HEK293 (cell line): Measurements from ENCODE around the gene FRMPD4.

ENCODE experiments used
- CTCF ChIA-PET: fragments of 350-600 bp; formaldehyde crosslinking; extraction: SDS; loops from one replicate; lab custom pipeline; 2021; ENCODE audit warnings: antibody characterized with exemption; lab: Yijun Ruan, JAX
- POLR2A ChIA-PET: fragments of 300-600 bp; formaldehyde crosslinking; extraction: SDS; loops from one replicate; lab custom pipeline; 2020; ENCODE audit warnings: antibody characterized with exemption, inconsistent platforms; lab: Yijun Ruan, JAX
- H3K27ac ChIP-seq: fragments of 200-500 bp; sonication (Bioruptor generic); 2 replicates; pipeline ENCODE4 v1.5.1; 2014; ENCODE audit warnings: low read depth, low read length, control low read depth, inconsistent platforms; ENCODE audit errors: extremely low read depth
- H3K36me3 ChIP-seq, 2 experiments: fragments of 200-500 bp in 1 of 2; sonication (Bioruptor generic) in 1 of 2; 1 replicate in 1 of 2; 2 replicates in 1 of 2; pipeline ENCODE4 v1.5.1; 2014 to 2017; ENCODE audit warnings: inconsistent platforms in 2 of 2, low read length in 2 of 2; ENCODE audit not compliant: control insufficient read depth in 2 of 2, insufficient read depth in 1 of 2
- H3K4me1 ChIP-seq: fragments of 200-500 bp; sonication (Bioruptor generic); 2 replicates; pipeline ENCODE4 v1.5.1; 2014; ENCODE audit warnings: mild to moderate bottlenecking, low read length, inconsistent platforms; ENCODE audit not compliant: control insufficient read depth, insufficient read depth
- H3K4me3 ChIP-seq: 2 replicates; pipeline ENCODE4 v1.5.1; 2011; ENCODE audit warnings: low read depth, mild to moderate bottlenecking, control low read depth, low read length, moderate library complexity
- H3K9me3 ChIP-seq: fragments of 200-500 bp; sonication (Bioruptor generic); 2 replicates; pipeline ENCODE4 v1.5.1; 2014; ENCODE audit warnings: low read depth, low read length, inconsistent platforms; ENCODE audit not compliant: control insufficient read depth, insufficient read depth
- KLF1 ChIP-seq: fragments of 450-650 bp; formaldehyde crosslinking; IDR thresholded peaks from 2 replicates; pipeline ENCODE4 v1.5.1; 2016; ENCODE audit warnings: missing biosample characterization, missing genetic modification characterization
- KLF16 ChIP-seq: fragments of 450-650 bp; formaldehyde crosslinking; IDR thresholded peaks from 2 replicates; pipeline ENCODE4 v1.5.1; 2017; ENCODE audit warnings: missing biosample characterization, missing genetic modification characterization
- KLF8 ChIP-seq: fragments of 450-650 bp; formaldehyde crosslinking; IDR thresholded peaks from 2 replicates; pipeline ENCODE4 v1.5.1; 2016; ENCODE audit warnings: missing biosample characterization, missing genetic modification characterization
- MZF1 ChIP-seq: fragments of 450-650 bp; formaldehyde crosslinking; IDR thresholded peaks from 2 replicates; pipeline ENCODE4 v1.5.1; 2017; ENCODE audit warnings: missing biosample characterization, missing genetic modification characterization, borderline replicate concordance
- PATZ1 ChIP-seq: fragments of 450-650 bp; formaldehyde crosslinking; IDR thresholded peaks from 2 replicates; pipeline ENCODE4 v1.5.1; 2016; ENCODE audit warnings: missing biosample characterization, missing genetic modification characterization
- REPIN1 ChIP-seq: fragments of 450-650 bp; formaldehyde crosslinking; IDR thresholded peaks from 2 replicates; pipeline ENCODE4 v1.5.1; 2017; ENCODE audit warnings: missing biosample characterization, missing genetic modification characterization, low read depth
- ZBTB17 ChIP-seq: fragments of 450-650 bp; formaldehyde crosslinking; IDR thresholded peaks from 2 replicates; pipeline ENCODE4 v1.5.1; 2016; ENCODE audit warnings: missing biosample characterization, missing genetic modification characterization
- ZBTB44 ChIP-seq: fragments of 450-650 bp; IDR thresholded peaks from 2 replicates; pipeline ENCODE4 v1.5.1; 2018; ENCODE audit warnings: missing biosample characterization, mild to moderate bottlenecking, missing genetic modification characterization
- ZNF133 ChIP-seq: fragments of 450-650 bp; formaldehyde crosslinking; IDR thresholded peaks from 2 replicates; pipeline ENCODE4 v1.5.1; 2016; ENCODE audit warnings: missing biosample characterization, missing genetic modification characterization
- ZNF140 ChIP-seq: fragments of 450-650 bp; formaldehyde crosslinking; IDR thresholded peaks from 2 replicates; pipeline ENCODE4 v1.5.1; 2016; ENCODE audit warnings: missing biosample characterization, missing genetic modification characterization
- ZNF155 ChIP-seq: fragments of 450-650 bp; formaldehyde crosslinking; IDR thresholded peaks from 2 replicates; pipeline ENCODE4 v1.5.1; 2016; ENCODE audit warnings: missing biosample characterization, missing genetic modification characterization
- ZNF214 ChIP-seq: fragments of 450-650 bp; formaldehyde crosslinking; IDR thresholded peaks from 2 replicates; pipeline ENCODE4 v1.5.1; 2017; ENCODE audit warnings: missing biosample characterization, mild to moderate bottlenecking, missing genetic modification characterization, borderline replicate concordance
- ZNF221 ChIP-seq: fragments of 450-650 bp; formaldehyde crosslinking; IDR thresholded peaks from 2 replicates; pipeline ENCODE4 v1.5.1; 2017; ENCODE audit warnings: missing biosample characterization, missing genetic modification characterization, borderline replicate concordance
- ZNF248 ChIP-seq: fragments of 450-650 bp; formaldehyde crosslinking; IDR thresholded peaks from 2 replicates; pipeline ENCODE4 v1.5.1; 2017; ENCODE audit warnings: missing biosample characterization, missing genetic modification characterization
- ZNF394 ChIP-seq: fragments of 450-650 bp; formaldehyde crosslinking; IDR thresholded peaks from 2 replicates; pipeline ENCODE4 v1.5.1; 2016; ENCODE audit warnings: missing biosample characterization, missing genetic modification characterization, mild to moderate bottlenecking, moderate library complexity, borderline replicate concordance
- ZNF426 ChIP-seq: fragments of 450-650 bp; formaldehyde crosslinking; IDR thresholded peaks from 2 replicates; pipeline ENCODE4 v1.5.1; 2017; ENCODE audit warnings: missing biosample characterization, missing genetic modification characterization, mild to moderate bottlenecking, inconsistent platforms, moderate library complexity
- ZNF473 ChIP-seq: fragments of 450-650 bp; formaldehyde crosslinking; IDR thresholded peaks from 2 replicates; pipeline ENCODE4 v1.5.1; 2017; ENCODE audit warnings: missing biosample characterization, missing genetic modification characterization
- ZNF48 ChIP-seq: fragments of 450-650 bp; formaldehyde crosslinking; IDR thresholded peaks from 2 replicates; pipeline ENCODE4 v1.5.1; 2016; ENCODE audit warnings: missing biosample characterization, missing genetic modification characterization
- ZNF501 ChIP-seq: fragments of 450-650 bp; formaldehyde crosslinking; IDR thresholded peaks from 2 replicates; pipeline ENCODE4 v1.5.1; 2016; ENCODE audit warnings: missing biosample characterization, missing genetic modification characterization
- ZNF558 ChIP-seq: fragments of 450-650 bp; formaldehyde crosslinking; IDR thresholded peaks from 2 replicates; pipeline ENCODE4 v1.5.1; 2016; ENCODE audit warnings: missing biosample characterization, missing genetic modification characterization
- ZNF626 ChIP-seq: fragments of 450-650 bp; sonication (Bioruptor Pico); formaldehyde crosslinking; IDR thresholded peaks from 2 replicates; pipeline ENCODE4 v1.5.1; 2018; ENCODE audit warnings: missing biosample characterization, missing genetic modification characterization, inconsistent platforms
- ZNF629 ChIP-seq: fragments of 450-650 bp; formaldehyde crosslinking; IDR thresholded peaks from 2 replicates; pipeline ENCODE4 v1.5.1; 2017; ENCODE audit warnings: missing biosample characterization, missing genetic modification characterization
- ZNF660 ChIP-seq: fragments of 450-650 bp; IDR thresholded peaks from 2 replicates; pipeline ENCODE4 v1.5.1; 2018; ENCODE audit warnings: missing biosample characterization, mild to moderate bottlenecking, missing genetic modification characterization
- ZNF792 ChIP-seq: fragments of 450-650 bp; formaldehyde crosslinking; IDR thresholded peaks from 2 replicates; pipeline ENCODE4 v1.5.1; 2016; ENCODE audit warnings: missing biosample characterization, missing genetic modification characterization
- TF ChIP-seq, protein P1 (sequence below): fragments of 450-650 bp; IDR thresholded peaks from 2 replicates; pipeline ENCODE4 v1.5.1; 2018; ENCODE audit warnings: missing biosample characterization, missing genetic modification characterization
- TF ChIP-seq, protein P2 (sequence below): fragments of 450-650 bp; formaldehyde crosslinking; IDR thresholded peaks from 2 replicates; pipeline ENCODE4 v1.5.1; 2017; ENCODE audit warnings: missing biosample characterization, missing genetic modification characterization
- TF ChIP-seq, protein P3 (sequence below): fragments of 450-650 bp; formaldehyde crosslinking; IDR thresholded peaks from 2 replicates; pipeline ENCODE4 v1.5.1; 2016; ENCODE audit warnings: missing biosample characterization, missing genetic modification characterization
- TF ChIP-seq, protein P4 (sequence below): sonication (generic); formaldehyde crosslinking; IDR thresholded peaks from 2 replicates; pipeline ENCODE4 v1.8.1; 2022; ENCODE audit warnings: mild to moderate bottlenecking, moderate library complexity, missing genetic modification reagents

Gene FRMPD4

GRCh38 chrX:12138361-12139313 is at the start of gene FRMPD4 (continued):
- no peak for TF ChIP-seq ZNF626 (tag by site-specific recombination)
- no peak for TF ChIP-seq ZNF558
- TF ChIP-seq ZNF221: no peak
- peak; percentile 75; the same call in 1 of the 2 replicates for TF ChIP-seq MZF1 (tag by site-specific recombination)
- TF ChIP-seq, protein P1, sequence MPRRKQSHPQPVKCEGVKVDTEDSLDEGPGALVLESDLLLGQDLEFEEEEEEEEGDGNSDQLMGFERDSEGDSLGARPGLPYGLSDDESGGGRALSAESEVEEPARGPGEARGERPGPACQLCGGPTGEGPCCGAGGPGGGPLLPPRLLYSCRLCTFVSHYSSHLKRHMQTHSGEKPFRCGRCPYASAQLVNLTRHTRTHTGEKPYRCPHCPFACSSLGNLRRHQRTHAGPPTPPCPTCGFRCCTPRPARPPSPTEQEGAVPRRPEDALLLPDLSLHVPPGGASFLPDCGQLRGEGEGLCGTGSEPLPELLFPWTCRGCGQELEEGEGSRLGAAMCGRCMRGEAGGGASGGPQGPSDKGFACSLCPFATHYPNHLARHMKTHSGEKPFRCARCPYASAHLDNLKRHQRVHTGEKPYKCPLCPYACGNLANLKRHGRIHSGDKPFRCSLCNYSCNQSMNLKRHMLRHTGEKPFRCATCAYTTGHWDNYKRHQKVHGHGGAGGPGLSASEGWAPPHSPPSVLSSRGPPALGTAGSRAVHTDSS (tag by site-specific recombination): no peak
- TF ChIP-seq ZBTB17 (tag by site-specific recombination): 0 out of 2 replicates have a peak, but pooled peaks have one; percentile 40
- no peak for TF ChIP-seq ZNF792 (tag by site-specific recombination)
- no peak; the same call in none of the 2 replicates for TF ChIP-seq PATZ1
- TF ChIP-seq ZNF629 (tag by site-specific recombination): no peak
- no peak for TF ChIP-seq REPIN1
- TF ChIP-seq ZNF473 (tag by site-specific recombination): no peak
- TF ChIP-seq, protein P2, sequence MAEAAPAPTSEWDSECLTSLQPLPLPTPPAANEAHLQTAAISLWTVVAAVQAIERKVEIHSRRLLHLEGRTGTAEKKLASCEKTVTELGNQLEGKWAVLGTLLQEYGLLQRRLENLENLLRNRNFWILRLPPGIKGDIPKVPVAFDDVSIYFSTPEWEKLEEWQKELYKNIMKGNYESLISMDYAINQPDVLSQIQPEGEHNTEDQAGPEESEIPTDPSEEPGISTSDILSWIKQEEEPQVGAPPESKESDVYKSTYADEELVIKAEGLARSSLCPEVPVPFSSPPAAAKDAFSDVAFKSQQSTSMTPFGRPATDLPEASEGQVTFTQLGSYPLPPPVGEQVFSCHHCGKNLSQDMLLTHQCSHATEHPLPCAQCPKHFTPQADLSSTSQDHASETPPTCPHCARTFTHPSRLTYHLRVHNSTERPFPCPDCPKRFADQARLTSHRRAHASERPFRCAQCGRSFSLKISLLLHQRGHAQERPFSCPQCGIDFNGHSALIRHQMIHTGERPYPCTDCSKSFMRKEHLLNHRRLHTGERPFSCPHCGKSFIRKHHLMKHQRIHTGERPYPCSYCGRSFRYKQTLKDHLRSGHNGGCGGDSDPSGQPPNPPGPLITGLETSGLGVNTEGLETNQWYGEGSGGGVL (tag by site-specific recombination): peak; percentile 67; the same call in 1 of the 2 replicates
- TF ChIP-seq, protein P3, sequence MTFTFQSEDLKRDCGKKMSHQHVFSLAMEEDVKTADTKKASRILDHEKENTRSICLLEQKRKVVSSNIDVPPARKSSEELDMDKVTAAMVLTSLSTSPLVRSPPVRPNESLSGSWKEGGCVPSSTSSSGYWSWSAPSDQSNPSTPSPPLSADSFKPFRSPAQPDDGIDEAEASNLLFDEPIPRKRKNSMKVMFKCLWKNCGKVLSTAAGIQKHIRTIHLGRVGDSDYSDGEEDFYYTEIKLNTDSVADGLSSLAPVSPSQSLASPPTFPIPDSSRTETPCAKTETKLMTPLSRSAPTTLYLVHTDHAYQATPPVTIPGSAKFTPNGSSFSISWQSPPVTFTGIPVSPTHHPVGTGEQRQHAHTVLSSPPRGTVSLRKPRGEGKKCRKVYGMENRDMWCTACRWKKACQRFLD (tag by site-specific recombination): no peak
- TF ChIP-seq ZNF394: no peak
- TF ChIP-seq ZNF248: no peak

- ChIA-PET POLR2A (no interaction called here), CTCF (interaction anchor here (0.8 kb wide), 1 partner anchor 11 kb away, joined by 4 read pairs; no protein-coding TSS in a partner anchor)
- Histone ChIP-seq H3K4me3 (no peak overlapping the region), H3K36me3 (no peaks in the 10 kb centered on the region), H3K27ac (no peak overlapping the region), H3K9me3 (no peaks in the 10 kb centered on the region; the same call in 1 of the 2 replicates), H3K4me1 (no peaks in the 10 kb centered on the region)
- TF ChIP-seq ZNF140 (tag by site-specific recombination) (no peak), ZNF660 (no peak), ZNF155 (tag by site-specific recombination) (no peak), ZNF558 (no peak), KLF1 (tag by site-specific recombination) (no peak), ZNF133 (no peak), KLF8 (no peak), KLF16 (tag by site-specific recombination) (no peak), ZBTB44 (tag by site-specific recombination) (no peak), ZNF48 (tag by site-specific recombination) (no peak), ZNF214 (tag by site-specific recombination) (no peak), ZNF426 (no peak), ZNF501 (tag by site-specific recombination) (no peak)
- TF ChIP-seq, protein P4, sequence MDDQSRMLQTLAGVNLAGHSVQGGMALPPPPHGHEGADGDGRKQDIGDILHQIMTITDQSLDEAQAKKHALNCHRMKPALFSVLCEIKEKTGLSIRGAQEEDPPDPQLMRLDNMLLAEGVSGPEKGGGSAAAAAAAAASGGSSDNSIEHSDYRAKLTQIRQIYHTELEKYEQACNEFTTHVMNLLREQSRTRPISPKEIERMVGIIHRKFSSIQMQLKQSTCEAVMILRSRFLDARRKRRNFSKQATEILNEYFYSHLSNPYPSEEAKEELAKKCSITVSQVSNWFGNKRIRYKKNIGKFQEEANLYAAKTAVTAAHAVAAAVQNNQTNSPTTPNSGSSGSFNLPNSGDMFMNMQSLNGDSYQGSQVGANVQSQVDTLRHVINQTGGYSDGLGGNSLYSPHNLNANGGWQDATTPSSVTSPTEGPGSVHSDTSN (CRISPR knock-in tag): no peak
These were observed 48.5 kb upstream of the FRMPD4 start for GRCh38 chrX:12089740-12090139.
